Measurements from ENCODE around the gene ANKRD11. TPM values are rescaled to one million over a fixed set of nuclear protein-coding genes. Genes with fewer than 3 reads are reported as not detected.
"Not testable (repeated sequence)": the region's sequence is repeated elsewhere in the genome, so short reads cannot be mapped to it uniquely, and the experiment has no call there.

The ANKRD11 gene
- total and polyA plus RNA-seq, 8 donors: 43.9 to 74.0 (median 46.2) TPM

DNA sequence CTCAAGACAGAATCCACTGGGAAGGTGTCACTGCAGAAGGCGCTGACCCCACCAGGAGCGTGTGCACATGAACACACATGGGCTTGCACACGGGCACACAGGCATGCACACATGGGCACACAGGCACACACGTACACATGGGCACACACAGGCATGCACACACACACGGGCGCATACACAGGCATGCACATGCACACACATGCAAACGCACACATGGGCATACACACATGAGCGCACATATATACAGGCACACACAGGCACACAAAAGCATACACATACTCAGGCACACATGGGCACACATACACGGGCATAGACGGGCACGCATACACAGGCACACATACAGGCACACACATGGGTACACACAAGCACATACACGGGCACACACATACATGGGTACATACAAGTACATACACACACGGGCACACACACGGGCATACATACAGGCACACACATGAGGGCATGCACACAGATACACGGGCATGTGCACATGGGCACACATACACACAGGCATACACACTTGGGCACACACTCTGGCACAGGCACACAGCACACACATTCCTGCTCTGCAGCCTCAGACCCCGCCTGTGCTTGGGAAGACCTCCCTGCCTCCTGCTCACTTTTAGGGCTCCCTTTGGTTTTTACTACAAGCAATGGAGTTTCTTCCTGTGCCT lies 186.0 kb downstream of the ANKRD11 start:
- Histone ChIP-seq H3K9me3 (no peaks in the 10 kb centered on the region), H3K27ac (no peak overlapping the region), H3K4me1 (peaks cover 7 to 13% (median 7%) of the 10 kb centered on the region in 3 donors), H3K36me3 (peaks cover 0 to 20% (median 11%) of the 10 kb centered on the region in 3 donors), H3K4me3 (no peak overlapping the region), H3K27me3 (no peaks in the 10 kb centered on the region)
- FAIRE-seq (no peak), DNase-seq (peak in 2 of 6 donors; percentile 6 to 44), ATAC-seq (no peak)
- TF ChIP-seq, protein P1, sequence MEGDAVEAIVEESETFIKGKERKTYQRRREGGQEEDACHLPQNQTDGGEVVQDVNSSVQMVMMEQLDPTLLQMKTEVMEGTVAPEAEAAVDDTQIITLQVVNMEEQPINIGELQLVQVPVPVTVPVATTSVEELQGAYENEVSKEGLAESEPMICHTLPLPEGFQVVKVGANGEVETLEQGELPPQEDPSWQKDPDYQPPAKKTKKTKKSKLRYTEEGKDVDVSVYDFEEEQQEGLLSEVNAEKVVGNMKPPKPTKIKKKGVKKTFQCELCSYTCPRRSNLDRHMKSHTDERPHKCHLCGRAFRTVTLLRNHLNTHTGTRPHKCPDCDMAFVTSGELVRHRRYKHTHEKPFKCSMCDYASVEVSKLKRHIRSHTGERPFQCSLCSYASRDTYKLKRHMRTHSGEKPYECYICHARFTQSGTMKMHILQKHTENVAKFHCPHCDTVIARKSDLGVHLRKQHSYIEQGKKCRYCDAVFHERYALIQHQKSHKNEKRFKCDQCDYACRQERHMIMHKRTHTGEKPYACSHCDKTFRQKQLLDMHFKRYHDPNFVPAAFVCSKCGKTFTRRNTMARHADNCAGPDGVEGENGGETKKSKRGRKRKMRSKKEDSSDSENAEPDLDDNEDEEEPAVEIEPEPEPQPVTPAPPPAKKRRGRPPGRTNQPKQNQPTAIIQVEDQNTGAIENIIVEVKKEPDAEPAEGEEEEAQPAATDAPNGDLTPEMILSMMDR (IDR thresholded peaks at IDR 0.05): no peak
- intact Hi-C loops (cut with DNase I): no loop called here
- 88 to 95% methylated on average over 16 of the region's 16 CpGs for WGBS, 2 donors

DNA sequence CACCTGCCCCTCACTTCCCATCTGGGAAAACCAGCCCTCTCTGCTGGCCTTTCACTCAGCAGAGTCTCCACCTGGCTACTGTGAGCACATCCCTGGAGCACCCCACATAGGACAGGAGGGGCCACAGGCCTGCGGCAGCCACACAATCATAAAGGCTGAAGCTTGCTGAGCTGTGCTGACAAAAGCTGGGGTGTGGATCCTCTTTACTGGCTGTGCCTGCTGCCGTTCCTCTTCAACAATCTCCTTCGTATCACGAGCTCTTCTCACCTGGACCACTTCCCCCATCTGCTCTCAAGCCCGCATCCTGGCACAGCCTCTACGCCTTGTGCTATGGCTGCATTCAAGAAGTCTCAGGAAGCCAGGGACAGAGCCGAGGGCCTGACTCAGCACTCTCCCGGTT lies 186.7 kb downstream of the ANKRD11 start:
- Histone ChIP-seq H3K4me3 (no peak overlapping the region), H3K9me3 (no peaks in the 10 kb centered on the region), H3K27me3 (no peaks in the 10 kb centered on the region), H3K4me1 (peaks cover 7 to 13% (median 7%) of the 10 kb centered on the region in 3 donors), H3K36me3 (peaks cover 0 to 20% (median 11%) of the 10 kb centered on the region in 3 donors), H3K27ac (no peak overlapping the region)
- DNase-seq (peak in 1 of 6 donors; percentile 30), ATAC-seq (no peak), FAIRE-seq (no peak)
- intact Hi-C loops (cut with DNase I): no loop called here
- TF ChIP-seq, protein P1 (IDR thresholded peaks at IDR 0.05): no peak
- 86 to 91% methylated on average over 8 of the region's 8 CpGs for WGBS, 2 donors

DNA sequence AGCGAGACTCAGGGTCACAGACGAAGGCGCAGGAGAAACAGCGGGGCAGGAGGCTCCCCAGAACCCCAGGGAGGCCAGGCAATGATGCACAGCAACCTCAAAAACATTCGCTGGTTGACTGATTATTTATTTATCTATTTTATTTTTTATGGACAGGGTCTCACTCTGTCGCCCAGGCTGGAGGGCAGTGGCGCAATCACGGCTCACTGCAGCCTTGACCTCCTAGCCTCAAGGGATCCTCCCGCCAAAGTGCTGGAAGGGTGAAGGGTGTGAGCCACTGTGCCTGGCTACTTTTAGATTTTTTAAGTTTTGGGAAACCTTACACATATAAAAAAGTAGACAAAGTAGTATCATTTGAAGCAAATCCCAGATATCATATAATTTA lies 189.4 kb downstream of the ANKRD11 start:
- DNase-seq (no peak), FAIRE-seq (no peak), ATAC-seq (no peak)
- WGBS, 2 donors: 70 to 77% methylated on average over 9 of the region's 9 CpGs
- intact Hi-C loops (cut with DNase I): no loop called here
- peak overlapping the region in 3 of 4 donors; percentile 28 to 62 (median 42) for H3K27ac ChIP-seq
- H3K4me1 ChIP-seq: peaks cover 7 to 13% (median 7%) of the 10 kb centered on the region in 3 donors
- no peak overlapping the region for H3K4me3 ChIP-seq
- H3K36me3 ChIP-seq: peaks cover 0 to 20% (median 11%) of the 10 kb centered on the region in 3 donors
- H3K9me3 ChIP-seq: no peaks in the 10 kb centered on the region
- TF ChIP-seq, protein P1 (IDR thresholded peaks at IDR 0.05): no peak
- H3K27me3 ChIP-seq: no peaks in the 10 kb centered on the region

DNA sequence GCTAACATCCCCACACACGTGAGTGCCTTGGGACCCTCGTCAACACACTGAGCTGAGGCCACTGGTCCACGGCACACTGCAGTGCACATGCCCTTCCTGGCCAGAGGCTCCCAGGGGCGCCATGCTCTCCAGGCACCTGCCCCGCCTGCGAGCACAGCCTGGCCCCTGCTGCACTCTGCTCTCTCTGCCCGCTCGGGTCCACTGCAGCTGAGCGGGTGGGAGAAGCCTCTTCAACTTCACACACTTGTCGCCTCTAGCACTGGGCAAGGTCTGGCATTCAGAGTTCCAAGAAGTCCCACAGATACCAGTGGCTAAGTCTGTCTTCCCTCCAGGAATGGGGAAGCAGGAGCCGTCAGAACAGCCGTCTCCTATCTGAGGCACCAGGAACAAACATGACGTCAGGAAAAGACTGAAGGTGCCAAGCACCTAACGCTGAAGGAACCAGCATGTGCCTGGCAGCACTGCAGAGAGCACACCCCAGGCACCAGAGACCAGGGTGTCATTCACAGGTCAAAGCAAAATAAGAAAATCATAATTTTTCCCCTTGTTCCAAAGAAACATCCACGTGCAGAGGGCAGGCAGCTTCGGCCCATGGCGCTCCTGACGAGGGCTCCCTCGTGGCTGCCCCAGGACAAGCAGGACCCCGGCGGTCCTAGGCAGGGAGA lies 189.9 kb downstream of the ANKRD11 start:
- Histone ChIP-seq H3K36me3 (peaks cover 0 to 20% (median 11%) of the 10 kb centered on the region in 3 donors), H3K4me1 (peaks cover 7 to 13% (median 7%) of the 10 kb centered on the region in 3 donors), H3K4me3 (no peak overlapping the region), H3K27ac (peak overlapping the region; percentile 36 to 62 (median 46)), H3K9me3 (no peaks in the 10 kb centered on the region), H3K27me3 (no peaks in the 10 kb centered on the region)
- ATAC-seq (peak; percentile 88 to 91 (median 90)), FAIRE-seq (no peak), DNase-seq (peak in 5 of 6 donors; percentile 62 to 88 (median 75))
- WGBS, 2 donors: 60 to 62% methylated on average over 21 of the region's 21 CpGs
- intact Hi-C loops (cut with DNase I): no loop called here
- TF ChIP-seq, protein P1 (IDR thresholded peaks at IDR 0.05): no peak

DNA sequence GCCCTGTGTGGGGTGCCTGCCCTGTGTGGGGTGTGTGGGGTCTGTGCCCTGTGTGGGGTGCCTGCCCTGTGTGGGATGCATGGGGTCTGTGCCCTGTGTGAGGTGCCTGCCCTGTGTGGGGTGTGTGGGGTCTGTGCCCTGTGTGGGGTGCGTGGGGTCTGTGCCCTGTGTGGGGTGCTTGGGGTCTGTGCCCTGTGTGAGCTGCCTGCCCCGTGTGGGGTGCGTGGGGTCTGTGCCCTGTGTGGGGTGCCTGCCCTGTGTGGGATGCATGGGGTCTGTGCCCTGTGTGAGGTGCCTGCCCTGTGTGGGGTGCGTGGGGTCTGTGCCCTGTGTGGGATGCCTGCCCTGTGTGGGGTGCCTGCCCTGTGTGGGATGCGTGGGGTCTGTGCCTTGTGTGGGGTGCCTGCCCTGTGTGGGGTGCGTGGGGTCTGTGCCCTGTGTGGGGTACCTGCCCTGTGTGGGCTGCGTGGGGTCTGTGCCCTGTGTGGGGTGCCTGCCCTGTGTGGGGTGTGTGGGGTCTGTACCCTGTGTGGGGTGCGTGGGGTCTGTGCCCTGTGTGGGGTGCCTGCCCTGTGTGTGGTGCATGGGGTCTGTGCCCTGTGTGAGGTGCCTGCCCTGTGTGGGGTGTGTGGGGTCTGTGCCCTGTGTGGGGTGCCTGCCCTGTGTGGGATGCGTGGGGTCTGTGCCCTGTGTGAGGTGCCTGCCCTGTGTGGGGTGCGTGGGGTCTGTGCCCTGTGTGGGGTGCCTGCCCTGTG lies 190.8 kb downstream of the ANKRD11 start:
- H3K27ac ChIP-seq; H3K27me3 ChIP-seq; FAIRE-seq; ATAC-seq; H3K4me3 ChIP-seq; intact Hi-C loops (cut with DNase I); H3K9me3 ChIP-seq: not testable (repeated sequence)
- Histone ChIP-seq H3K4me1 (peaks cover 7 to 13% (median 7%) of the 10 kb centered on the region in 3 donors), H3K36me3 (peaks cover 0 to 14% (median 4%) of the 10 kb centered on the region in 3 donors)
- WGBS, 2 donors: 94 to 97% methylated on average over 8 to 10 of the region's 10 CpGs
- DNase-seq: peak in 1 of 6 donors; percentile 43

Data from pancreas (tissue), 10 donors.